GM12872 (cell line): ENCODE results near the gene CHRNA4.

Experiments used
- TF ChIP-seq, protein P1 (sequence below): IDR thresholded peaks from 3 replicates; pipeline ENCODE4 v1.5.1; 2011; ENCODE audit warnings: low read depth, mild to moderate bottlenecking, low read length, moderate library complexity; ENCODE audit not compliant: insufficient read depth

The CHRNA4 gene

DNA sequence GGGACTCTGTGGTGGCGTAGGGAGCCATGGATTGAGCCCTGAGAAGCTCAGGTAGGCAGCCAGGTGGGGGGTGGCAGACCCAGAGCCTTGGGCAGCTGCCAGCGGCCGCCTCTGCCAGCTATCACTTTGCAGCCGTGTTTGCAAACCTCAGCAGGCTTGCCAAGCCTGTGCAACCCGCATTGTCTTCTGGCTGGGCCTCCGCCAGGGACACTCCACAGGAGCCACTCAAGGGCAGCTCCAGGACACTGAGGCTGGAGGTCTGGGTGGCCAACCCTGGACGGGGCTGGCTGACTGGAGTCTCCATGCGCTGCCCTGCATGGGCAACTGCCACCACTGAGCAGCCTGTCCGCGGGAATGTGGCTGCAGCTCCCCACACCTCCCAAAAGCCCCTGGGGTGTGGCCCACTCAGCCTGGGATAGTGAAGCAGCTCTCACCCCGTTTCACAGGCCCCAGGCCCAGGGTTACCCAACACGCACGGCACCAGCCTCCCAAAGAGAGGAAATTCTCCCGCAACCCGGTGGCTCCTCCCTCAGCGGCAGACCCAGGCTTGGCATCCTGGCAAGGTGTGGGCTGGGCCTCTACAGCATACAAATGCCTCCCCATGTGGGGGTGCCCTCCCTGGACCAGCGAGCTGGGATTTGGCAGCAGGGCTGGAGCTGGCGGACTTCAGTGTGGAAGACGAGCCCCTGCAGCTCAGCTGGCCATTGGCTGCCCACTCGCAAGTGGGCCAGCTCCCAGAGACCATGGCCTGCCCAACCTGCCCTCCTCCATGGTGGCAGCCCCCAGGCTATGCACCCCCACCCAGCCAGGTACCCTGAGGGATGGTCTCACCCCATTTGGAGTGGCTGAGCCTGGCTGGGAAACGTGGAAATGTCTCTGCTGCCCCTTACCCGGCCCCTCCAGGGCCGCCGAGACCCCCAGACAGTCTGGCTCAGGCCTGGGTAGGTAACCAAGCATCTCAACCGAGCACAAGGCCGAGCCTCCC lies 2.9 kb downstream of the CHRNA4 start:
- TF ChIP-seq, protein P1, sequence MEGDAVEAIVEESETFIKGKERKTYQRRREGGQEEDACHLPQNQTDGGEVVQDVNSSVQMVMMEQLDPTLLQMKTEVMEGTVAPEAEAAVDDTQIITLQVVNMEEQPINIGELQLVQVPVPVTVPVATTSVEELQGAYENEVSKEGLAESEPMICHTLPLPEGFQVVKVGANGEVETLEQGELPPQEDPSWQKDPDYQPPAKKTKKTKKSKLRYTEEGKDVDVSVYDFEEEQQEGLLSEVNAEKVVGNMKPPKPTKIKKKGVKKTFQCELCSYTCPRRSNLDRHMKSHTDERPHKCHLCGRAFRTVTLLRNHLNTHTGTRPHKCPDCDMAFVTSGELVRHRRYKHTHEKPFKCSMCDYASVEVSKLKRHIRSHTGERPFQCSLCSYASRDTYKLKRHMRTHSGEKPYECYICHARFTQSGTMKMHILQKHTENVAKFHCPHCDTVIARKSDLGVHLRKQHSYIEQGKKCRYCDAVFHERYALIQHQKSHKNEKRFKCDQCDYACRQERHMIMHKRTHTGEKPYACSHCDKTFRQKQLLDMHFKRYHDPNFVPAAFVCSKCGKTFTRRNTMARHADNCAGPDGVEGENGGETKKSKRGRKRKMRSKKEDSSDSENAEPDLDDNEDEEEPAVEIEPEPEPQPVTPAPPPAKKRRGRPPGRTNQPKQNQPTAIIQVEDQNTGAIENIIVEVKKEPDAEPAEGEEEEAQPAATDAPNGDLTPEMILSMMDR: no peak

DNA sequence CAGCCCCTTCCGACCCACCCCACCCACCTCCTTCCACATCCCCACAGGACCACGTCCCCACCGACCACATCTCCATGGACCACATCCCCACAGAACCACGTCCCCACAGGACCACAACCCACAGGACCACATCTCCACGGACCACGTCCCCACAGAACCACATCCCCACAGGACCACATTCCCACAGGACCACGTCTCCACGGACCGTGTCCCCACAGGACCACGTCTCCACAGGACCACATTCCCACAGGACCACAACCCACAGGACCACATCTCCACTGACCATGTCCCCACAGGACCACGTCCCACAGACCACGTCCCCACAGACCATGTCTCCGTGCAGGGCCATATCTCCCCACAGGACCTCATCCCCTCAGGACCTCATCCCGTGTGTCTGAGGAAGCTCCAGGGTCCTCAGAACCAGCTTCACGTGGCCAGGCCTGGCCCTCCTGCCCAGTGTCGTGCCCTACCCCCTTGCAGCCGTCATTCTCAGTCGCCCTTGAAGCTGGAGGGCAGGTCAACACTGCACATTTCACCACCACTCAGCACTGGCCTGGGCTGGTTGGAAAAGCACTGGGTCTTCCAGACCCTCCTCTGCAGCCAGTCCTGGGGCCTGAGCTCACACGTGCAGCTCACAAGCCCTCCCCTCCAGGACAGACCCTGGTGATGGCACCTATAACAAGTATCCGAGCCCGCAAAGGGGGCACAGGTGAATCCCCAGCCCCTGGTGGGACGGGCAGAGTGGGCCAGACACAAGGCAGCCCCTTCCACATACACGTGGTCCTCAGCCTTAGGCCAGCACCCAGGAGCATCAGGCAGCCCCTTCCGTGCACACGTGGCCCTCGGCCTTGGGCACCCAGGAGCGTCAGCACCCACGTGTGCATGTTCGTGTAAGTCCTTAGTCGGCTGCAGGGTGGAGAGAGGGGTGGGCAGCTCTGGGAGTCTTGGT lies 3.9 kb downstream of the CHRNA4 start:
- TF ChIP-seq, protein P1: no peak

DNA sequence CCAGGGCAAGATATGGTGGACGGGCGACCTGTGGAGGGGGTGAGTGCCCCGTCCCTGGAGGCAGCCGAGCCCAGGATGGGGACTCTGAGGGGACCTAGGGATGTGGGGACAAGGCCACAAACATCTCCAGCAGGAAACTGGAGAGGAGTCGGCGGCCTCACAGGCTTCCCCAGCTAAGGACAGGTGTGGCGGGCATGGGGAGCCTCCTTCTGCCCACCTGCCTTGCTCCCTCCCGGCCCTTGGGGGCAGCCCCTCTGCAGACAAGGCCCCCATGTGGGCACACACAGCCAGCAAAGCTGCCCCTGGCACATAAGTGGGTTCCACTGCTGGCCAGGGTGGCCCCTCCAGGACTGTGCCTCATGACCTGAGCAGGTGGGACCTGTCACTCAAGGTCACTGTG lies 4.6 kb downstream of the CHRNA4 start:
- TF ChIP-seq, protein P1: no peak

DNA sequence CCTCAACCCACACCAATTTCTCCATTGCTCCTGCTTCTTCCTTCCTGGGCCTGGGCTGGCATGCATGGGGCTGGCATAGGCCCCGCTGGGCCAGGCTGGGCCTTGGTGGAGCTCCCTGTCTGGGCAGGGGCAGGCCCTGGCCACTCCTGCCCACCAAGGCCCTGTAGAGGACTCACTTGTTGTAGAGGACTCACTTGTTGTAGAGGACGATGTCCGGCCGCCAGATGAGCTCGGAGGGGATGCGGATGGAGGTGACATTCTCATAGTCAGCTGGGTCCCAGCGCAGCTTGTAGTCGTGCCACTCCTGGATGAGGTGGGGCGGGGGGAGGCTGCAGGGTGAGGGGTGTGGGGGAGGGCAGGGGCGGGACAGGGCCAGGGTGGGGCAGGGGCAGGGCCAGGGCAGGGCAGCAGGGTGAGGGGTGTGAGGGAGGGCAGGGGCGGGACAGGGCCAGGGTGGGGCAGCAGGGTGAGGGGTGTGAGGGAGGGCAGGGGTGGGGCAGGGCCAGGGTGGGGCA lies 5.3 kb downstream of the CHRNA4 start:
- TF ChIP-seq, protein P1: no peak

DNA sequence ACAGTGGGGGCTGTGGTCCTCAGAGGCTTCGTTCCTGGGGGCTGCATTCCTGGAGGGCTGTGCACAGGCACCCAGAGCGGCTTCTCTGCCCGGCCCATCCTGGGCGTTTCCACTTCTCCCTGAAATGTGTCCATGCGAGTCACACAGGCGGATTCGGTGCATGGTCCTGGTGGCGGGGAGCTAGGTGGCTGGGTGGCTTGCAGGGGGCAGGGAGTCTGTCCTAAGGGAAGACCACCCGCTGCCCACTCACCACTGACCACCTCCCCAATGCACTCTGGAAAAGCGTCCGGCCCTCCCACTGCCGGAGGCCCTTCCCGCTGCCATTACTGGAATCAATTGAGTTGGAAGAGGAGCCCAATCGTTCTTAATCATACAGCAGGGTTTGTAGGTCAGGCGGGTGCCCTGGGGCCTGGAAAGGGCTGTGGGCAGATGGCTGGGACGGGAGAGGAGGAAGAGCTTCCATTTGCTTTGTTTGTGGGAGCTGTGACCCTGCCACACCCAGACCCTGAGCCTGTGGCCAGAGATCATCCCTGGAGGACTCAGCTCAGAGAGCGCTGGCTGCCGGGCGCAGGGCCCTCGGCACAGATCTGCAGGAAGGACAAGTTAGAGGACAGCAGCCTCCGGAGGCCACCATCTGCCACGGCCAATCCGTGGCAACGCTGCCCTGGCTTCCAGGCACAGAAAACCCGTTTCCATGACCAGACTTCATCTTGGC lies 6.4 kb downstream of the CHRNA4 start:
- TF ChIP-seq, protein P1: no peak

DNA sequence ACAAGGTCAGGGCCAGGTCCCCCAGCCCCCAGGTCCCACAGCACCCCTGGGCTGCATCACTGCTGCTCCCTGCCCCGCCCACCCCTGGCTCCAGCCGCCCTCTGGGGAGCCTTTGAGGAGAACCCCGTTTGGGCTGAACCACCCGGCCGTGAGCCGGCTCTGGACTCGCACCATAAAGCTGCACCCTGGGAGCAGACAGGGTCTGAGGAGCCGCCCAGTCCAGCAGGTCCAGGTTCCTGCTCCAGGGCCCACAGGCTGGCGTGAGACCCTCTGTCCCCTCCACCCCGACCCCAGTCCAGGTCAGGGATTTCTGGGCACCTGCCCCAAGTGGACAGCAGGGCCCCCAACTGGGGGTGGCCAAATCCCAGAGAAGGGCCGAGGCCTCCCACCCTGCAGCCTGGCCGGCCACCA lies 8.3 kb downstream of the CHRNA4 start:
- TF ChIP-seq, protein P1: no peak
